Stimulated activated CD8-positive, alpha-beta memory T cell treated with anti-CD3 and anti-CD28 coated beads, Interleukin-12 subunit alpha, Interleukin-12 subunit beta, amount 100 ng/mL, for 24 hours (primary cell): Measurements from ENCODE around the gene PCDHGA8.
"Not testable (repeated sequence)": the region's sequence is repeated elsewhere in the genome, so short reads cannot be mapped to it uniquely, and the experiment has no call there.

Experiments
- DNase-seq: peaks from one replicate; pipeline ENCODE4 v3.0.0-alpha.2; 2020; ENCODE audit errors: extremely low read depth

PCDHGA8 gene

GRCh38 chr5:141371572-141372475 is 20.6 kb upstream of the PCDHGA8 start:
- no peak for DNase-seq

- DNase-seq, result no peak
Measured at GRCh38 chr5:141373673-141374317, 18.6 kb upstream of the PCDHGA8 start, which contains the start of gene PCDHGA6. TSS of gene PCDHGA6 (plus strand) at chr5:141373891. CDS start at chr5:141374084, 193 bp downstream.

GRCh38 chr5:141374627-141375026 is 17.8 kb upstream of the PCDHGA8 start:
- DNase-seq, result no peak

GRCh38 chr5:141375444-141376155 is 16.8 kb upstream of the PCDHGA8 start:
- not testable (repeated sequence) for DNase-seq

GRCh38 chr5:141382469-141383294 is 9.8 kb upstream of the PCDHGA8 start, which contains the start of gene PCDHGA7:
TSS of gene PCDHGA7 (plus strand) at chr5:141382742. CDS start at chr5:141382900, 158 bp downstream.
- DNase-seq, result no peak

- no peak for DNase-seq
Measured at GRCh38 chr5:141383345-141383744, 9.1 kb upstream of the PCDHGA8 start.

GRCh38 chr5:141384471-141385267 is 7.8 kb upstream of the PCDHGA8 start:
- DNase-seq, result no peak

- not testable (repeated sequence) for DNase-seq
Measured at GRCh38 chr5:141387557-141388311, 4.7 kb upstream of the PCDHGA8 start, which contains the start of gene PCDHGB4. TSS of gene PCDHGB4 (plus strand) at chr5:141387698. CDS start at chr5:141387885, 187 bp downstream.

GRCh38 chr5:141388661-141389060 is 3.8 kb upstream of the PCDHGA8 start:
- no peak for DNase-seq

- DNase-seq, result no peak
Measured at GRCh38 chr5:141389153-141390042, 3.0 kb upstream of the PCDHGA8 start.

- no peak for DNase-seq
Measured at GRCh38 chr5:141393267-141393666, 834 bp downstream of the PCDHGA8 start.

- not testable (repeated sequence) for DNase-seq
Measured at GRCh38 chr5:141394401-141395187, 2.2 kb downstream of the PCDHGA8 start.

GRCh38 chr5:141397756-141398551 is 5.5 kb downstream of the PCDHGA8 start, which contains the start of gene PCDHGB5:
TSS of gene PCDHGB5 (plus strand) at chr5:141397947. CDS start at chr5:141398128, 181 bp downstream.
- not testable (repeated sequence) for DNase-seq

GRCh38 chr5:141398608-141399007 is 6.2 kb downstream of the PCDHGA8 start:
- DNase-seq, result no peak

GRCh38 chr5:141399555-141400258 is 7.3 kb downstream of the PCDHGA8 start:
- DNase-seq, result no peak
